Activated CD8-positive, alpha-beta T cell treated with anti-CD3 and anti-CD28 coated beads for 36 hours (primary cell): ENCODE data around the gene BBLN. TPM values are rescaled to one million over a fixed set of nuclear protein-coding genes. Genes with fewer than 3 reads are reported as not detected.

Experiments
- ATAC-seq: fragments of 200-7000 bp; cut with Tn5 transposase; one replicate; pipeline ENCODE4 v1.10.0; 2021; ENCODE audit warnings: mild to moderate bottlenecking, moderate library complexity
- CTCF ChIA-PET: fragments of 350-600 bp; sonication (Branson Sonifier 250); formaldehyde crosslinking; loops from one replicate; lab custom pipeline; 2021; ENCODE audit warnings: antibody characterized with exemption; lab: Charles Lee
- POLR2A ChIA-PET: fragments of 350-600 bp; sonication (Branson Sonifier 250); formaldehyde crosslinking; loops from one replicate; lab custom pipeline; 2021; ENCODE audit warnings: antibody characterized with exemption; lab: Charles Lee
- DNase-seq: peaks from one replicate; pipeline ENCODE4 v3.0.0-alpha.2; 2020
- H3K27ac Mint-ChIP-seq: one replicate; pipeline ENCODE4 v1.8.0; 2021; ENCODE audit warnings: mild to moderate bottlenecking, mixed read lengths
- H3K27me3 Mint-ChIP-seq: one replicate; pipeline ENCODE4 v1.8.0; 2021; ENCODE audit warnings: mixed read lengths
- H3K36me3 Mint-ChIP-seq: one replicate; pipeline ENCODE4 v1.8.0; 2021; ENCODE audit warnings: low read depth, mixed read lengths
- H3K4me1 Mint-ChIP-seq: one replicate; pipeline ENCODE4 v1.8.0; 2021; ENCODE audit warnings: low read depth, mixed read lengths
- H3K4me3 Mint-ChIP-seq: one replicate; pipeline ENCODE4 v1.8.0; 2021; ENCODE audit warnings: mild to moderate bottlenecking, moderate library complexity, mixed read lengths
- H3K9me3 Mint-ChIP-seq: one replicate; pipeline ENCODE4 v1.8.0; 2021; ENCODE audit warnings: mixed read lengths
- CTCF ChIP-seq: fragments of 200-600 bp; IDR thresholded peaks from one replicate; pipeline ENCODE4 v1.8.0; 2022; ENCODE audit warnings: antibody characterized with exemption, mild to moderate bottlenecking
- intact Hi-C: fragments of 100-400 bp; cut with micrococcal nuclease; formaldehyde crosslinking; loops from one replicate; pipeline ENCODE4 v1.10.0; 2022
- total RNA-seq, 2 experiments: library from RNA; stranded (reverse); gene quantifications; one replicate each; pipeline ENCODE4 v1.2.3, GENCODE V29; 2021

BBLN gene
- total RNA-seq, 2 experiments from 2014 or later = 127 to 132 TPM

- ATAC-seq (peak; percentile 64), DNase-seq (peak; percentile 51)
- ChIA-PET CTCF (interaction anchor here (0.6 to 3.3 kb wide), 9 partner anchors 13 to 194 kb away, joined by 3 to 94 read pairs (median 4); no protein-coding TSS in a partner anchor), POLR2A (interaction anchor here (0.9 to 1.1 kb wide), 3 partner anchors 10 to 26 kb away, joined by 3 read pairs; no protein-coding TSS in a partner anchor)
- intact Hi-C loops = no loop called here
- Mint-ChIP-seq H3K27me3 (no peaks in the 10 kb centered on the region), H3K27ac (no peak overlapping the region), H3K4me1 (peaks cover 10% of the 10 kb centered on the region), H3K9me3 (no peaks in the 10 kb centered on the region), H3K36me3 (peaks cover 13% of the 10 kb centered on the region), H3K4me3 (no peak overlapping the region)
- TF ChIP-seq CTCF = no peak
Observed at GRCh38 chr9:128115187-128116103, 44.6 kb upstream of the BBLN start.

- DNase-seq (no peak), ATAC-seq (no peak)
- Mint-ChIP-seq H3K4me1 (peaks cover 10% of the 10 kb centered on the region), H3K27ac (no peak overlapping the region), H3K4me3 (no peak overlapping the region), H3K27me3 (no peaks in the 10 kb centered on the region), H3K9me3 (no peaks in the 10 kb centered on the region), H3K36me3 (peaks cover 13% of the 10 kb centered on the region)
- ChIA-PET CTCF (interaction anchor here (0.6 to 3.3 kb wide), 14 partner anchors 9 to 195 kb away, joined by 3 to 94 read pairs (median 6); partner anchors contain the start of gene PTGES2), POLR2A (interaction anchor here (0.9 kb wide), 2 partner anchors 11 to 27 kb away, joined by 3 read pairs; no protein-coding TSS in a partner anchor)
- intact Hi-C loops = no loop called here
- no peak for TF ChIP-seq CTCF
Observed at GRCh38 chr9:128116104-128117083, 43.7 kb upstream of the BBLN start.

- DNase-seq = peak; percentile 98
- Mint-ChIP-seq H3K36me3 (peaks cover 14% of the 10 kb centered on the region), H3K4me3 (no peak overlapping the region), H3K27ac (no peak overlapping the region), H3K9me3 (no peaks in the 10 kb centered on the region), H3K27me3 (no peaks in the 10 kb centered on the region), H3K4me1 (peaks cover 10% of the 10 kb centered on the region)
- ChIA-PET POLR2A (interaction anchor here (0.6 to 1.2 kb wide), 5 partner anchors 13 to 248 kb away, joined by 3 to 5 read pairs (median 3); no protein-coding TSS in a partner anchor), CTCF (interaction anchor here (0.6 to 3.3 kb wide), 63 partner anchors 8 to 559 kb away, joined by 3 to 94 read pairs (median 4); partner anchors contain the start of genes BBLN, NAIF1, PTGES2 and SLC25A25)
- intact Hi-C loops = no loop called here
- TF ChIP-seq CTCF = peak; percentile 100
- peak; percentile 91 for ATAC-seq
Observed at GRCh38 chr9:128117613-128118471, 42.2 kb upstream of the BBLN start.

GRCh38 chr9:128118472-128118857 lies 41.6 kb upstream of the BBLN start:
- H3K4me3 Mint-ChIP-seq = no peak overlapping the region
- no peak overlapping the region for H3K27ac Mint-ChIP-seq
- no peaks in the 10 kb centered on the region for H3K27me3 Mint-ChIP-seq
- no peak for TF ChIP-seq CTCF
- no peaks in the 10 kb centered on the region for H3K9me3 Mint-ChIP-seq
- no peak for DNase-seq
- intact Hi-C loops = no loop called here
- POLR2A ChIA-PET = no interaction called here
- CTCF ChIA-PET = interaction anchor here (0.6 to 3.3 kb wide), 31 partner anchors 9 to 387 kb away, joined by 3 to 94 read pairs (median 6); partner anchors contain the start of genes BBLN and PTGES2
- ATAC-seq = no peak
- peaks cover 12% of the 10 kb centered on the region for H3K36me3 Mint-ChIP-seq
- peaks cover 10% of the 10 kb centered on the region for H3K4me1 Mint-ChIP-seq
